Left lung (tissue), 10 donors: ENCODE data around the gene GRM1. TPM values are rescaled to one million over a fixed set of nuclear protein-coding genes. Genes with fewer than 3 reads are reported as not detected.
A peak's percentile ranks its signal among the peaks of the same experiment; 100 is the strongest.

ENCODE experiments used
- ATAC-seq: fragments of 200-7000 bp; cut with Tn5 transposase; one replicate; pipeline ENCODE4 v1.9.1; 2020; ENCODE audit warnings: moderate library complexity
- DNase-seq, 4 donors: peaks; one replicate each; pipeline ENCODE4 v3.0.0-alpha.2; 2013 to 2020
- H3K27ac ChIP-seq, 2 donors: fragments of 200-600 bp; sonication (generic) in 1 of 2; one replicate each; pipeline versions ENCODE4 v1.5.0 to v1.8.0; 2020 to 2021
- H3K27me3 ChIP-seq, 2 donors: fragments of 200-600 bp; sonication (generic) in 1 of 2; one replicate each; pipeline versions ENCODE4 v1.5.0 to v1.8.0; 2020 to 2021
- H3K36me3 ChIP-seq, 2 donors: fragments of 200-600 bp; sonication (generic) in 1 of 2; one replicate each; pipeline versions ENCODE4 v1.5.0 to v1.8.0; 2020 to 2021
- H3K4me1 ChIP-seq, 2 donors: fragments of 200-600 bp; one replicate each; pipeline ENCODE4 v1.8.0; 2021
- H3K4me3 ChIP-seq, 2 donors: fragments of 200-600 bp; sonication (generic) in 1 of 2; one replicate each; pipeline versions ENCODE4 v1.5.0 to v1.8.0; 2020 to 2021; ENCODE audit warnings: mild to moderate bottlenecking in 1 of 2
- H3K9me3 ChIP-seq, 2 donors: fragments of 200-600 bp; sonication (generic) in 1 of 2; one replicate each; pipeline versions ENCODE4 v1.5.0 to v1.8.0; 2020 to 2021
- CTCF ChIP-seq, 2 donors: fragments of 200-600 bp; sonication (generic) in 1 of 2; IDR thresholded peaks; one replicate each; pipeline versions ENCODE4 v1.5.0 to v1.8.0; 2021; ENCODE audit warnings: antibody characterized with exemption in 2 of 2
- intact Hi-C, 2 donors: fragments of 100-400 bp; cut with DNase I; formaldehyde crosslinking; loops; one replicate each; pipeline versions ENCODE4 v1.11.2 to v1.14.2; 2022
- polyA plus RNA-seq, 6 donors: library from polyadenylated mRNA; unstranded; fragments of 120-200 nt; gene quantifications; one replicate each; pipeline ENCODE4 v1.2.1, GENCODE V29; 2013; ENCODE audit not compliant: insufficient read length in 6 of 6
- total RNA-seq, 2 donors: library from RNA; stranded (reverse); fragmentation: NEBNext Ultra II Directional; extraction: Animal tissue kit (Norgen Biotek cat#: 25700); gene quantifications; one replicate each; pipeline ENCODE4 v1.2.1, GENCODE V29; 2021
- donor health status: DM: no; HTN: yes; CAD: no.
- donor health status: DM: no; HTN: no; CAD: no.

The GRM1 gene
- total and polyA plus RNA-seq, 8 donors, result 0.04 to 0.10 (median 0.07) TPM; not detected in 1

- no peaks in the 10 kb centered on the region for H3K36me3 ChIP-seq
- H3K4me1 ChIP-seq, result peaks cover 0 to 10% of the 10 kb centered on the region in 2 donors
- intact Hi-C loops, result no loop called here
- ATAC-seq (no peak), DNase-seq (no peak)
- no peak overlapping the region for H3K4me3 ChIP-seq
- peak overlapping the region in 1 of 2 donors; percentile 71 for H3K27ac ChIP-seq
- no peak for TF ChIP-seq CTCF (IDR thresholded peaks at IDR 0.05)
- no peaks in the 10 kb centered on the region for H3K9me3 ChIP-seq
- no peaks in the 10 kb centered on the region for H3K27me3 ChIP-seq
Observed at GRCh38 chr6:146358431-146359046, 329.7 kb downstream of the GRM1 start.

GRCh38 chr6:146359131-146359530 is 330.3 kb downstream of the GRM1 start:
- ATAC-seq (no peak), DNase-seq (no peak)
- Histone ChIP-seq H3K9me3 (no peaks in the 10 kb centered on the region), H3K36me3 (no peaks in the 10 kb centered on the region), H3K4me1 (peaks cover 0 to 10% of the 10 kb centered on the region in 2 donors), H3K27me3 (no peaks in the 10 kb centered on the region), H3K4me3 (no peak overlapping the region), H3K27ac (no peak overlapping the region)
- intact Hi-C loops, result no loop called here
- TF ChIP-seq CTCF (IDR thresholded peaks at IDR 0.05), result no peak

GRCh38 chr6:146361128-146361924 is 332.5 kb downstream of the GRM1 start:
- Histone ChIP-seq H3K9me3 (no peaks in the 10 kb centered on the region), H3K4me1 (peaks cover 0 to 6% of the 10 kb centered on the region in 2 donors), H3K27me3 (no peaks in the 10 kb centered on the region), H3K4me3 (no peak overlapping the region), H3K36me3 (no peaks in the 10 kb centered on the region), H3K27ac (no peak overlapping the region)
- no peak for TF ChIP-seq CTCF (IDR thresholded peaks at IDR 0.05)
- no peak for ATAC-seq
- intact Hi-C loops, result no loop called here
- DNase-seq, result peak in 1 of 4 donors; percentile 19

- ATAC-seq (no peak), DNase-seq (no peak)
- H3K4me3 ChIP-seq, result no peak overlapping the region
- no peaks in the 10 kb centered on the region for H3K27me3 ChIP-seq
- no peaks in the 10 kb centered on the region for H3K9me3 ChIP-seq
- TF ChIP-seq CTCF (IDR thresholded peaks at IDR 0.05), result no peak
- H3K36me3 ChIP-seq, result no peaks in the 10 kb centered on the region
- H3K27ac ChIP-seq, result no peak overlapping the region
- intact Hi-C loops, result no loop called here
- H3K4me1 ChIP-seq, result no peaks in the 10 kb centered on the region
Observed at GRCh38 chr6:146363838-146364607, 335.2 kb downstream of the GRM1 start.
